K562 (cell line): ENCODE results near the gene SRL. TPM values are rescaled to one million over a fixed set of nuclear protein-coding genes. Genes with fewer than 3 reads are reported as not detected.
A peak's percentile ranks its signal among the peaks of the same experiment; 100 is the strongest.

Source experiments
- ATAC-seq: fragments of 200-7000 bp; cut with Tn5 transposase; 3 replicates; pipeline ENCODE4 v1.9.1; 2020; ENCODE audit warnings: moderate library complexity
- BruUV-seq: library from RNA; stranded (reverse); fragments of 400-500 nt; replicated peaks from 2 replicates; lab custom pipeline; 2021; lab: Mats Ljungman, UMichigan
- CTCF ChIA-PET: fragments of 300-600 bp; formaldehyde crosslinking; extraction: SDS; loops from one replicate; lab custom pipeline; 2021; ENCODE audit warnings: low intra/inter-chr PET ratio; lab: Yijun Ruan, JAX
- POLR2A ChIA-PET: fragments of 300-600, 350-650 bp; sonication (Branson Sonifier 250); formaldehyde crosslinking; extraction: SDS; loops from one replicate; lab custom pipeline; 2021; ENCODE audit warnings: antibody characterized with exemption, inconsistent platforms; lab: Yijun Ruan, JAX
- DNase-seq, 4 experiments: peaks; one replicate each; pipeline versions ENCODE4 v3.0.0 to v3.0.0-alpha.2; 2011 to 2018; ENCODE audit warnings: low spot score in 3 of 4, mixed read lengths in 3 of 4; ENCODE audit errors: extremely low read depth in 1 of 4
- FAIRE-seq: peaks from 2 replicates; lab custom pipeline; 2011; peaks lifted over from hg19 to GRCh38; lab: Jason Lieb, UNC
- H2AFZ ChIP-seq: 2 replicates; pipeline ENCODE4 v1.6.0; 2011; ENCODE audit warnings: low read depth, low read length, control low read depth, inconsistent platforms
- H3K27ac ChIP-seq: fragments of 200-600 bp; 3 replicates; pipeline ENCODE4 v1.8.0; 2011; ENCODE audit warnings: low read depth, mild to moderate bottlenecking, control low read depth, inconsistent platforms, low read length, moderate library complexity, mixed read lengths; ENCODE audit errors: extremely low read depth
- H3K27me3 ChIP-seq, 2 experiments: fragments of 300-600 bp in 1 of 2; 2 replicates in 1 of 2; 3 replicates in 1 of 2; pipeline versions ENCODE4 v1.6.0 to v1.8.0; 2011; ENCODE audit warnings: inconsistent platforms in 2 of 2, low read length in 2 of 2, mild to moderate bottlenecking in 1 of 2, mixed read lengths in 1 of 2, moderate library complexity in 1 of 2; ENCODE audit not compliant: control insufficient read depth in 2 of 2, insufficient read depth in 2 of 2
- H3K36me3 ChIP-seq: fragments of 300-600 bp; 3 replicates; pipeline ENCODE4 v1.8.0; 2011; ENCODE audit warnings: mild to moderate bottlenecking, low read length, inconsistent platforms; ENCODE audit not compliant: control insufficient read depth, insufficient read depth
- H3K4me1 ChIP-seq, 2 experiments: fragments of 200-600 bp in 1 of 2; replicated peaks in 1 of 2; 2 replicates in 1 of 2; 3 replicates in 1 of 2; pipeline versions ENCODE4 v1.5.1 to v1.8.0; 2011; ENCODE audit warnings: inconsistent platforms in 2 of 2, low read length in 2 of 2, mild to moderate bottlenecking in 1 of 2, mixed read lengths in 1 of 2, moderate library complexity in 1 of 2; ENCODE audit not compliant: control insufficient read depth in 2 of 2, insufficient read depth in 2 of 2
- H3K4me2 ChIP-seq: 2 replicates; pipeline ENCODE4 v1.6.1; 2011; ENCODE audit warnings: low read length, control low read depth, inconsistent platforms, mixed read lengths; ENCODE audit not compliant: insufficient read depth
- H3K4me3 ChIP-seq: fragments of 200-600 bp; sonication (generic), shearing (Covaris generic); 2 replicates; pipeline ENCODE4 v1.5.1; 2016; ENCODE audit warnings: control low read depth, inconsistent platforms
- H3K79me2 ChIP-seq: fragments of 200-600 bp; 3 replicates; pipeline ENCODE4 v1.8.0; 2011; ENCODE audit warnings: low read length, inconsistent platforms; ENCODE audit not compliant: control insufficient read depth, insufficient read depth
- H3K9ac ChIP-seq, 2 experiments: 2 replicates each; pipeline versions ENCODE4 v1.6.0 to v1.6.1; 2011; ENCODE audit warnings: low read depth in 2 of 2, low read length in 2 of 2, control low read depth in 1 of 2, inconsistent platforms in 1 of 2, mild to moderate bottlenecking in 1 of 2, mixed read lengths in 1 of 2; ENCODE audit not compliant: insufficient read depth in 1 of 2
- H3K9me1 ChIP-seq: one replicate; pipeline ENCODE4 v1.6.0; 2011; ENCODE audit warnings: inconsistent platforms, mild to moderate bottlenecking, low read length, moderate library complexity; ENCODE audit not compliant: control insufficient read depth, insufficient read depth
- H3K9me3 ChIP-seq: replicated peaks from 2 replicates; pipeline ENCODE4 v1.5.1; 2011; ENCODE audit warnings: low read depth, low read length, inconsistent platforms; ENCODE audit not compliant: control insufficient read depth, insufficient read depth
- H4K20me1 ChIP-seq: replicated peaks from 2 replicates; pipeline ENCODE4 v1.6.1; 2011; ENCODE audit warnings: low read length, inconsistent platforms, mixed read lengths; ENCODE audit not compliant: control insufficient read depth, insufficient read depth
- CREBBP ChIP-seq: IDR thresholded peaks from one replicate; pipeline ENCODE4 v1.6.1; 2012; ENCODE audit warnings: low read depth, mild to moderate bottlenecking, control low read depth, inconsistent platforms, low read length
- ELF1 ChIP-seq: fragments of 200-800 bp; sonication (Bioruptor generic); IDR thresholded peaks from 2 replicates; pipeline ENCODE4 v1.6.1; 2016; ENCODE audit warnings: missing genetic modification characterization, missing compliant biosample characterization
- KDM2B ChIP-seq: fragments of 250-450 bp; sonication (Bioruptor Pico); IDR thresholded peaks from 2 replicates; pipeline ENCODE4 v1.8.0; 2021; ENCODE audit warnings: mild to moderate bottlenecking, moderate library complexity
- KDM4B ChIP-seq, 2 experiments: fragments of 450-650 bp in 1 of 2; sonication (generic) in 1 of 2; IDR thresholded peaks; 2 replicates each; pipeline ENCODE4 v1.6.1; 2016 to 2017; ENCODE audit warnings: borderline replicate concordance in 2 of 2, antibody characterized with exemption in 1 of 2, low read depth in 1 of 2, mild to moderate bottlenecking in 1 of 2
- MCM3 ChIP-seq: fragments of 450-650 bp; IDR thresholded peaks from 2 replicates; pipeline ENCODE4 v1.6.1; 2016
- MIER1 ChIP-seq: fragments of 450-650 bp; IDR thresholded peaks from 2 replicates; pipeline ENCODE4 v1.6.1; 2016; ENCODE audit warnings: antibody characterized with exemption, mild to moderate bottlenecking, low read depth
- MTF1 ChIP-seq: fragments of 250-450 bp; sonication (Bioruptor Pico); IDR thresholded peaks from 2 replicates; pipeline ENCODE4 v1.9.0; 2021; ENCODE audit warnings: moderate library complexity, mild to moderate bottlenecking, inconsistent platforms, borderline replicate concordance
- PYGO2 ChIP-seq: fragments of 450-650 bp; IDR thresholded peaks from 2 replicates; pipeline ENCODE4 v1.6.1; 2016; ENCODE audit warnings: mild to moderate bottlenecking, missing genetic modification characterization, moderate library complexity, missing compliant biosample characterization
- SMAD3 ChIP-seq: fragments of 450-650 bp; formaldehyde crosslinking; conservative IDR thresholded peaks from 2 replicates; pipeline ENCODE4 v1.4.0; 2020; ENCODE audit warnings: mild to moderate bottlenecking
- SP2 ChIP-seq: IDR thresholded peaks from 2 replicates; pipeline ENCODE4 v1.6.1; 2011; ENCODE audit warnings: mild to moderate bottlenecking, low read depth, low read length, moderate library complexity; ENCODE audit not compliant: poor library complexity, severe bottlenecking; ENCODE audit errors: extremely low read depth
- SREBF2 ChIP-seq: sonication (generic); formaldehyde crosslinking; IDR thresholded peaks from 2 replicates; pipeline ENCODE4 v1.4.0; 2020; ENCODE audit warnings: mild to moderate bottlenecking, missing genetic modification reagents
- ZNF121 ChIP-seq: sonication (generic); formaldehyde crosslinking; conservative IDR thresholded peaks from 2 replicates; pipeline ENCODE4 v1.8.0; 2022; ENCODE audit warnings: missing genetic modification reagents
- WGBS: fragments of 100-300 bp; shearing (Covaris generic); methylation state at CpG from one replicate; pipeline ENCODE4 v1.1.6; 2016; ENCODE audit warnings: low coverage, mixed read lengths; ENCODE audit not compliant: insufficient coverage; ENCODE audit errors: missing lambda C conversion rate; 5-methylcytosine and 5-hydroxymethylcytosine counted together
- in situ Hi-C: fragments of 300-500 bp; cut with MboI; formaldehyde crosslinking; loops from 4 replicates; pipeline ENCODE4 v1.15.0; 2018; ENCODE audit warnings: inconsistent platforms, mixed read lengths
- intact Hi-C: fragments of 100-400 bp; cut with micrococcal nuclease; formaldehyde crosslinking; loops from 2 replicates; pipeline ENCODE4 v1.14.2; 2022
- polyA plus RNA-seq, 8 experiments: library from polyadenylated mRNA; depleted of rRNA in 4 of 8; stranded (reverse) in 5 of 8; unstranded in 3 of 8; fragments of >200 nt; fragmentation: Nextera tagmentation in 2 of 8; fragmentation: Illumina TruSeq in 1 of 8; extraction: Ambion mirVana in 2 of 8; extraction: Trizol in 1 of 8; gene quantifications; 2 replicates each; pipeline versions ENCODE4 v1.2.1 to v1.2.3, GENCODE V29; 2011 to 2014; ENCODE audit warnings: inconsistent platforms in 1 of 8, missing spikeins in 1 of 8
- total RNA-seq, 7 experiments: library from RNA; depleted of rRNA in 6 of 7; stranded (reverse); fragments of >200 nt in 6 of 7; fragmentation: Illumina TruSeq in 2 of 7; extraction: Trizol in 2 of 7; gene quantifications; 2 replicates each; pipeline versions ENCODE4 v1.2.1 to v1.2.3, GENCODE V29; 2011 to 2021; ENCODE audit warnings: low replicate concordance in 1 of 7
- TF ChIP-seq, protein P1 (sequence below): sonication (generic); formaldehyde crosslinking; IDR thresholded peaks from 2 replicates; pipeline ENCODE4 v1.8.0; 2022; ENCODE audit warnings: mild to moderate bottlenecking, missing genetic modification reagents
- TF ChIP-seq, protein P2 (sequence below): sonication (generic); formaldehyde crosslinking; IDR thresholded peaks from 2 replicates; pipeline ENCODE4 v1.9.0; 2022; ENCODE audit warnings: mild to moderate bottlenecking, missing genetic modification reagents
- TF ChIP-seq, protein P3 (sequence below): IDR thresholded peaks from 2 replicates; pipeline ENCODE4 v1.6.1; 2011; ENCODE audit not compliant: insufficient read length; ENCODE audit errors: extremely low read depth

SRL gene
- total and polyA plus RNA-seq, 9 of the 15 experiments (the other 6 are each of a cell fraction or from before 2014, with no cell fraction given) = 0.01 TPM; not detected in 8

DNA sequence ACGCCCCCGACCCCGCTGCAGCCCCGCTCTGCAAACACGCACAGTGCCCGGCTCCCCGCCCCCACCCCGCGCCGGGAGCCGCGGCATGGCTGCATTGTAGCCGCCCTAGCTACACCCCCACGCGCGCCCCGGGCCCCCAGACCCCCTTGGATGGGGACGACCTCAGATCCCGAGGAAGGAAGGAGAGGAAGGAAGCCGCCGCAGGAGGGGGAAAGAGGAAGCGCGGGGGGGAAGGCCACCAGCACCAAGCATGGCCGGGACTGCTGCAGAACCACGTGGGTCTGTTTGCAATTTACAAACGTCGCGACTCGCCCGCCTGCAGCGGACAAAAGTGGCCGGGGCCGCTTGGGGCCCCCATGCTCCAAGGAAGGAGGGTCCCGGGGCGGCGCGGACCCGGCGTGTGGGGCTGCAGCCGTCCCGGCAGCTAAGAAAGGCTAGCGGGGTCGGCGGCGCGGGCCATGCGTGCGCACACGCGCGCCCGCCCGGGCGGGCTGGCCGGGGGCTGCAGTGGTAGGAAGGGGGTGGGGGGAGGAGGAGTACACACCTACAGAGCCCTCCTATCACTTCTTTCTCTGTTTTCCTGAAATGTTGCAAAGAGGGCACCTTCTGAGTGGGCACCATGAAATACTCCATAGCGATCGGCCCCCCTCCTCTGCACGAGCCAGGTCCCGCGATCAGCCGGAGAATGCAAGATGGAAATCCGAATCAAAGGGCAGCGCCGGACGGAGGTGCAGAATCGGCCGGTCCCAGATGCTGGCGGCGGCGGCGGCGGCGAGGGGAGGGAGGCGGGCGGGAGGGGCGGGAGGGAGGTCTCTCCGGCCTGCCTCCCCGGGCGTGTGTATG is 30.5 kb upstream of the SRL start (continued):
- no peak for TF ChIP-seq ELF1 (tag)
- TF ChIP-seq KDM2B (CRISPR knock-in tag) = no peak
- TF ChIP-seq SREBF2 (CRISPR knock-in tag) = no peak
- TF ChIP-seq, all 486 proteins: peak for 26

DNA sequence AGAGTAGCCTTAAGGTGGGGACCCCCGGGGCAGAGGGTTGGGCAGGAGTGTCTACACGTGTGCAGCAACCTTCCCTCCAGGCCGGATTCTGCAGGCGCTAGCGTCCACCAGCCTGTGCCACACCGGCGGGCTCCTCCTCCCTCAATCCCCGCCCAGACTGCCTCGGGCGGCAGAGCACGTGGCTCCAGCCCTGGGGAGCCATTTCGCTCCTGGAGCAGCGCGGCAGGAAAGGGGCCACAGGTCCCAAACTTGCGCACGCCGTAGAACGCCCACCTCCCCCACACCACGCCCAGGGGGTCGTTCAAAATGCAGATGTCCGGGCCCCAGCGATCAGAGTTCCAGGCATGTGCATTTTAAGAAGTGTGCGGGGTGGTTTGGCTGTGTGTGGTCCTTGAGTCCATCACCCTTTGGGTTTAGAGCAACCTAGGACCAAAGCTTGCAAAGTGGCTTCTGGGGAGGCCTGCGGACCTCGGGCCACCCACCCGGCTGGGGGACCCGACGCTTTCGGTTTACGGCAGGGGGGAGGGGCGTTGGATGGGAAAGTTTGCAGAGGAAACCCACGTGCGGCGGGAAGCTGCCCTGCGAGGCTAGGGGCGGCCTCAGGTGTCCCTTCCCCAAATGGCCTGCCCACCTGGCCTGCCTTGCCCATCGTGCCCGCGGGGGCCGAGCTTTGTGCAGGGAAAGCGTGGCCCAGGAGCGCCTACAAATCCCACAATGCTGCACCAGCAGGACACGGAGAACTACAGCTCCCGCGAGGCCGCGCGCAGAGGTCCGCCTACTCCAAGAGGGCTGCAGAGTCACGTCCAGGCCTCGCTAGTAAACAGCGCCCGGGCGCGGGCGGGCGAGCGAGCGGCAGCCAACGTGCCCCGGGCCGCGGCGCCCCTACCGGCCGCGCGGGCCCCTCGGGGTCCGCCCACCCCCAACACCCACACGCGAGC is 29.6 kb upstream of the SRL start:
- Histone ChIP-seq H3K79me2 (peaks cover 58% of the 10 kb centered on the region), H3K9me3 (no peaks in the 10 kb centered on the region), H2AFZ (peak overlapping the region; percentile 90), H3K27ac (peak overlapping the region; percentile 90), H4K20me1 (no peaks in the 10 kb centered on the region), H3K4me3 (peak overlapping the region; percentile 98), H3K4me1 (peaks cover 17 to 29% of the 10 kb centered on the region in 2 experiments; a peak in 4 of 5 replicates), H3K36me3 (peaks cover 21% of the 10 kb centered on the region; the same call in 1 of the 3 replicates), H3K27me3 (no peaks in the 10 kb centered on the region), H3K9me1 (no peaks in the 10 kb centered on the region), H3K4me2 (peak overlapping the region; percentile 85), H3K9ac (peak overlapping the region; percentile 95 to 97)
- ChIA-PET CTCF (interaction anchor here (0.8 kb wide), 1 partner anchor 18 kb away, joined by 3 read pairs; no protein-coding TSS in a partner anchor), POLR2A (interaction anchor here (0.6 to 1.7 kb wide), 11 partner anchors 11 to 1007 kb away, joined by 3 to 6 read pairs (median 3); no protein-coding TSS in a partner anchor)
- in situ Hi-C loops (loop anchor here (5.0 kb wide), 1 partner anchor 76 kb away; no protein-coding TSS in a partner anchor), intact Hi-C loops (no loop called here)
- peak; percentile 95 for ATAC-seq
- DNase-seq = peak; percentile 87 to 96 (median 88)
- WGBS = under 1% methylated on average over 40 of the region's 72 CpGs
- peak; percentile 85 for FAIRE-seq
- BruUV-seq = TSS peak; percentile 44
- TF ChIP-seq MCM3 (no peak), CREBBP (no peak), PYGO2 (tag) (no peak), ZNF121 (CRISPR knock-in tag) (0 out of 2 replicates have a peak, but pooled peaks have one; percentile 20), SP2 (no peak), MTF1 (CRISPR knock-in tag) (no peak), KDM4B (IDR thresholded peaks at IDR 0.05; ENCODE audit: borderline replicate concordance in 2 of 2, low read depth in 1 of 2) (peak in 1 of 2 experiments; percentile 13; a peak in 1 of 4 replicates), MIER1 (no peak), SMAD3 (no peak)
- TF ChIP-seq, protein P1, sequence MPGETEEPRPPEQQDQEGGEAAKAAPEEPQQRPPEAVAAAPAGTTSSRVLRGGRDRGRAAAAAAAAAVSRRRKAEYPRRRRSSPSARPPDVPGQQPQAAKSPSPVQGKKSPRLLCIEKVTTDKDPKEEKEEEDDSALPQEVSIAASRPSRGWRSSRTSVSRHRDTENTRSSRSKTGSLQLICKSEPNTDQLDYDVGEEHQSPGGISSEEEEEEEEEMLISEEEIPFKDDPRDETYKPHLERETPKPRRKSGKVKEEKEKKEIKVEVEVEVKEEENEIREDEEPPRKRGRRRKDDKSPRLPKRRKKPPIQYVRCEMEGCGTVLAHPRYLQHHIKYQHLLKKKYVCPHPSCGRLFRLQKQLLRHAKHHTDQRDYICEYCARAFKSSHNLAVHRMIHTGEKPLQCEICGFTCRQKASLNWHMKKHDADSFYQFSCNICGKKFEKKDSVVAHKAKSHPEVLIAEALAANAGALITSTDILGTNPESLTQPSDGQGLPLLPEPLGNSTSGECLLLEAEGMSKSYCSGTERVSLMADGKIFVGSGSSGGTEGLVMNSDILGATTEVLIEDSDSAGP (CRISPR knock-in tag) = no peak
- TF ChIP-seq, protein P2, sequence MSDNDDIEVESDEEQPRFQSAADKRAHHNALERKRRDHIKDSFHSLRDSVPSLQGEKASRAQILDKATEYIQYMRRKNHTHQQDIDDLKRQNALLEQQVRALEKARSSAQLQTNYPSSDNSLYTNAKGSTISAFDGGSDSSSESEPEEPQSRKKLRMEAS = peak; percentile 98
- TF ChIP-seq, protein P3, sequence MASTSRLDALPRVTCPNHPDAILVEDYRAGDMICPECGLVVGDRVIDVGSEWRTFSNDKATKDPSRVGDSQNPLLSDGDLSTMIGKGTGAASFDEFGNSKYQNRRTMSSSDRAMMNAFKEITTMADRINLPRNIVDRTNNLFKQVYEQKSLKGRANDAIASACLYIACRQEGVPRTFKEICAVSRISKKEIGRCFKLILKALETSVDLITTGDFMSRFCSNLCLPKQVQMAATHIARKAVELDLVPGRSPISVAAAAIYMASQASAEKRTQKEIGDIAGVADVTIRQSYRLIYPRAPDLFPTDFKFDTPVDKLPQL = no peak
